Measurements from ENCODE around the gene ADAD1.
"Not testable (repeated sequence)": the region's sequence is repeated elsewhere in the genome, so short reads cannot be mapped to it uniquely, and the experiment has no call there.

The ADAD1 gene

GRCh38 chr4:122378711-122379110, at the start of gene ADAD1:
ADAD1 (plus strand) TSS chr4:122379011; CDS start chr4:122380070, 1,059 bp downstream.
- no peak for DNase-seq (ENCODE audit: low read depth)

DNA sequence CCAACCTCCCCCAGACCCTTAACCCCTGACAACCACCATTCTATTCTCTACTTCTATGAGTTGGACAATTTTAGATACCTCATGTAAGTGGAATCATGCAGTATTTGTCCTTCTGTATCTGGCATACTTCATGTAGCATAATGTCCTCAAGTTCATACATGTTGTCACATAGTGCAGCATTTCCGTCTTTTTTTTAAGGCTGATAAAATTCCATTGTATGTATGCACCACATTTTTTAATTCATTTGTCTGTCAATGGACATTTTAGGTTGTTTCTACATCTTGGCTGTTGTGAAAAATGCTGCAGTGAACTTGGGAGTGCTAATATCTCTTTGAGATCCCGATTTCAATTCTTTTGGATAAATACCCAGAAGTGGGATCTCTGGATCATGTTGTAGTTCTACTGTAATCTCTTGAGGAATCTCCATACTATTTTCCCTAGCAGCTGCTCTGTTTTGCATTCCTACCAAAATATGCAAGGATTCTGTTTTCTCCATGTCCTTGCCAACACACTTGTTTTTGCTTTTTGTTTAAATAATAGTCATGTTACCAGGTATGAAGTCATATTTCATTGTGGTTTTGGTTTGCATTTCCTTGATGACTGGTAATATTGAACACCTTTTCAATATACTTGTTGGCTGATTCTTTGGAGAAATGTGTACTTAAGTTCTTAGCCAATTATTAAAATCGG, 48.8 kb upstream of the ADAD1 start:
- no peak for DNase-seq (ENCODE audit: low read depth)

- no peak for DNase-seq (ENCODE audit: low read depth)
Measured at GRCh38 chr4:122331195-122331594, 47.6 kb upstream of the ADAD1 start.

GRCh38 chr4:122334828-122335227, 44.0 kb upstream of the ADAD1 start:
- DNase-seq (ENCODE audit: low read depth) = no peak

DNA sequence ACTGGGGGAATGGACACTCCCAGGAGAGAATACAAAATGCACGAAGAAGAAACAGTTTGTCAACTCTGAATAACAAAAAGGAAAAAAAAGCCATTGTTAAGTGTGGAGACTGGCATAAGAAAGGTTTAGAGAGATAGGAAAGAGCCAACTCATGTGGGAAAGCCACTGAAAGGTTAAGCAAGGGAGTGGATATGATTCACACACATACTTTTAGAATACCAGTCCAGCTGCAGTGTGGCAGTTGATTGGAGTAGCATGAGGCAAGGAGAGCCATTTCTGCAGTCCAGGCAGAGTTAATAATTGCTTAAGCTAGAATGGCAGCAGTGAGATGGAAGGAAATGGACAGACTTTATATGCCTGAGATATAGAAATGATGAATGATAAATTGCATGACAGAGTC, 36.9 kb upstream of the ADAD1 start:
- no peak for DNase-seq (ENCODE audit: low read depth)

GRCh38 chr4:122346036-122346435, 32.8 kb upstream of the ADAD1 start:
- DNase-seq (ENCODE audit: low read depth) = no peak

- no peak for DNase-seq (ENCODE audit: low read depth)
Measured at GRCh38 chr4:122346503-122346902, 32.3 kb upstream of the ADAD1 start.

- no peak for DNase-seq (ENCODE audit: low read depth)
Measured at GRCh38 chr4:122356317-122356808, 22.4 kb upstream of the ADAD1 start.

GRCh38 chr4:122360754-122361153, 18.1 kb upstream of the ADAD1 start:
- no peak for DNase-seq (ENCODE audit: low read depth)

GRCh38 chr4:122364700-122365404, 14.0 kb upstream of the ADAD1 start:
- peak; percentile 10 for DNase-seq (ENCODE audit: low read depth)

DNA sequence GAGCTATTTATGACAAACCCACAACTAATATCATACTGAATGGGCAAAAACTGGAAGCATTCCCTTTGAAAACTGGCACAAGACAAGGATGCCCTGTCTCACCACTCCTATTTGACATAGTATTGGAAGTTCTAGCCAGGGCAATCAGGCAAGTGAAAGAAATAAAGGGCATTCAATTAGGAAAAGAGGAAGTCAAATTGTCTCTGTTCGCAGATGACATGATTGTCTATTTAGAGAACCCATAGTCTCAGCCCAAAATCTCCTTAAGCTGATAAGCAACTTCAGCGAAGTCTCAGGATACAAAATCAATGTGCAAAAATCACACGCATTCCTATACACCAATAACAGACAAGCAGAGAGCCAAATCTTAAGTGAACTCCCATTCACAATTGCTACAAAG, 10.0 kb upstream of the ADAD1 start:
- not testable (repeated sequence) for DNase-seq (ENCODE audit: low read depth)

- DNase-seq (ENCODE audit: low read depth) = no peak
Measured at GRCh38 chr4:122377352-122377751, 1.5 kb upstream of the ADAD1 start.

DNA sequence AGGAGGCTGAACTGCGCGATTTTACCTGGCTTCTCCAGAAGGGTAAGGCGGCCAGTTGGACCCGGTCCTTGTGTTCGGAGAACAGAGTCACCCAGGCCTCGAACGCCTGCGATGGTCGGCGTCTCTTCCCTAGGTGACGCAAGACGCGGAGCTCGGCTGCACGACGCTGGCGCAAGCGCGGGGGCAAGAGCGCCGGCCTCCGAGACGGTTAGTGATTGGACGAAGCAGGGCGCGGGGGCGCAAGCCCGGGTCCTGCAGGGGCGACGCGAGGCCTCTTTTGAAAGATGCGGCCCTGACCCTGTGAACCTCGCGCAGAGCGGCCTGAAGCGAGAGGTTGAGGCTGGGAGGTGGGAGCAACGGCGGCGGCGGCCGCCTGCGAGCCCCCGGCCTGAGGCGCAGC, 428 bp downstream of the ADAD1 start:
- DNase-seq (ENCODE audit: low read depth) = no peak

GRCh38 chr4:122383341-122383740, 4.5 kb downstream of the ADAD1 start:
- DNase-seq (ENCODE audit: low read depth) = no peak

DNA sequence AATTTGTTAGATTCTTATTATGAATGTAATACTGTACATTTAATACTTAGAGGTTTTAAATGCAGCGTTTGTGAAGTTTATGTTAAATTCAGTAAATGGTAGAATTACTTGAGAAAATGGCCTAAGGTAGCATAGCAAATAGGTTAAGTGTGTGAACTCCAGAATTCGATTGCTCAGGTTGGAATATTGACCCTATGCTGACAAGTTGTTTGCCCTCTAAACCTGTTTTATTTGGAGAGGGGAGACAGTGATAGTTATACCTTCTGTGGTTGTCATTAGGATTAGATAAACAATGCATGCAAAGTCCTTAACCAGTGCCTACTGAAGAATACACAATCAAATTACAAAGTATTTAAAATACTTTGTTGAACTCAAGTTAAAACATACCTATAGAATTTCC, 5.4 kb downstream of the ADAD1 start:
- no peak for DNase-seq (ENCODE audit: low read depth)

GRCh38 chr4:122393276-122393675, 14.5 kb downstream of the ADAD1 start:
- DNase-seq (ENCODE audit: low read depth) = no peak

DNA sequence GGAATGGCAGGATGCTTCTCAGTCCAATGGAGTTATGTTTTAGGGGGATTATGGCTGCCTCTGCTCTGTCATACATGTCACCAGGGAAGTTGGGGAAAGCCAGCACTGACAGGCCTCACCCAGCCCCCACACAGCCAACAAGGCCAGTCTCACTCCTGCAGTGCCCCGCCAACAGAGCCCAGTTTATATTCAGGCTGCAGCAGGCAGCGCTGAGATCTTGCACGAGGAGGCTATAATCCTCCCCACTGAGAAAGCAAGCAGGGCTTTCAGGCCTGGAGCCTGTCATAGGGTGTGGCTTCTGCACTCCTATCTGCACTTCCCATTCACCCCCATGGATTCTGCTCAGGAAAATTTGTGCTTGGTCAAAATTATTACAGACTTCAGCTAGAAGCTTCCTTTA, 25.1 kb downstream of the ADAD1 start:
- no peak for DNase-seq (ENCODE audit: low read depth)

DNA sequence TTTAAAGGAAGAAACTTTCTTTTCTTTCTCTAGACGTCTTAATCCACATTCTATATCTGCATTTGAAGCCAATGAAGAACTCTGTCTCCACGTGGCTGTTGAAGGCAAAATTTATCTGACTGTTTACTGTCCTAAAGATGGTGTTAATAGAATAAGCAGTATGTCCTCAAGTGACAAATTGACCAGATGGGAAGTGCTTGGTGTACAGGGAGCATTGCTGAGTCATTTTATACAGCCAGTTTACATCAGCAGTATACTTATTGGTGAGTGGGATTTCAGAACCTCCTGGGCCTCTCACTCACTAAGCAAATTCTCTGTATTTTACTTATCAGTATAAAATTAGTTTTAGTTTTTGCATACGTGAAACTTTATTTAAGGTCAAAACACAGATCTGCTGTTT, 33.7 kb downstream of the ADAD1 start:
- no peak for DNase-seq (ENCODE audit: low read depth)

GRCh38 chr4:122423246-122423645, 44.4 kb downstream of the ADAD1 start:
- no peak for DNase-seq (ENCODE audit: low read depth)

GRCh38 chr4:122431351-122431750, 52.5 kb downstream of the ADAD1 start:
- DNase-seq (ENCODE audit: low read depth) = no peak

- no peak for DNase-seq (ENCODE audit: low read depth)
Measured at GRCh38 chr4:122434285-122434684, 55.5 kb downstream of the ADAD1 start.

GRCh38 chr4:122450847-122451246, 72.0 kb downstream of the ADAD1 start:
- DNase-seq (ENCODE audit: low read depth) = no peak

DNA sequence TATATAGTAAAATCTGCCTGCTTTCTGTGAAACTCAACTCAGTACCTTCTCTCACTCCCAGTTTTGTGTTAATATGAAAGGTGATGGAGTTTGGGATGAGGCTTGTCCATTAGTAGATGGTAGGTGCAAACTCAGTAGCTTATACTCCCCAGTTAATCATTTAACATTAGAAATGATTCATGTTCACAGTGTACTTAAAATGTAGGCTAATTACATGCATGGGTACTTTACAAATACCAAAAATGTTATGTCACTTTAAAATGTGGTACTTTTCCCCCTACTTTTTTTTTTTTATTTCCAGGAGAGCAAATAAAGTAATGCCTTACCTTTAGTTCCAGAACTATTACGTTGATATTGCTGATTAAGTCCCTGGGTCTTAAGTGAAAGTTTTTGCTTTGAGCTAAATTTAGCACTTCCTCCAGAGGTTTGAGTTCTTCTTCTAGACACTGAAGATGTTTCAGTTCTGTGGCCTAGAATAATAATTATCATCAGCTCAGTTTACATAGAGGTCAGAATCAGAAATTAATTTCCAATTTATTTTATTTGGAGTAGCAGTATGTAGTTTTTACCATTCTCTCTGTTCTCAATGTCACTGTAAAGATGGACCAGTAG, 74.7 kb downstream of the ADAD1 start:
- DNase-seq (ENCODE audit: low read depth) = no peak

Data from activated T-helper 1 cell treated with Interleukin-2 at 50 U/mL for 16 hours (primary cell).